ENCODE measurements around the gene KCNK6. TPM values are rescaled to one million over a fixed set of nuclear protein-coding genes. Genes with fewer than 3 reads are reported as not detected.
"Not testable (repeated sequence)": the region's sequence is repeated elsewhere in the genome, so short reads cannot be mapped to it uniquely, and the experiment has no call there.

Gene KCNK6
- polyA plus RNA-seq, 1 donor (not counting 4 experiments of a cell fraction or from before 2014, with no cell fraction given), result 23.9 TPM

DNA sequence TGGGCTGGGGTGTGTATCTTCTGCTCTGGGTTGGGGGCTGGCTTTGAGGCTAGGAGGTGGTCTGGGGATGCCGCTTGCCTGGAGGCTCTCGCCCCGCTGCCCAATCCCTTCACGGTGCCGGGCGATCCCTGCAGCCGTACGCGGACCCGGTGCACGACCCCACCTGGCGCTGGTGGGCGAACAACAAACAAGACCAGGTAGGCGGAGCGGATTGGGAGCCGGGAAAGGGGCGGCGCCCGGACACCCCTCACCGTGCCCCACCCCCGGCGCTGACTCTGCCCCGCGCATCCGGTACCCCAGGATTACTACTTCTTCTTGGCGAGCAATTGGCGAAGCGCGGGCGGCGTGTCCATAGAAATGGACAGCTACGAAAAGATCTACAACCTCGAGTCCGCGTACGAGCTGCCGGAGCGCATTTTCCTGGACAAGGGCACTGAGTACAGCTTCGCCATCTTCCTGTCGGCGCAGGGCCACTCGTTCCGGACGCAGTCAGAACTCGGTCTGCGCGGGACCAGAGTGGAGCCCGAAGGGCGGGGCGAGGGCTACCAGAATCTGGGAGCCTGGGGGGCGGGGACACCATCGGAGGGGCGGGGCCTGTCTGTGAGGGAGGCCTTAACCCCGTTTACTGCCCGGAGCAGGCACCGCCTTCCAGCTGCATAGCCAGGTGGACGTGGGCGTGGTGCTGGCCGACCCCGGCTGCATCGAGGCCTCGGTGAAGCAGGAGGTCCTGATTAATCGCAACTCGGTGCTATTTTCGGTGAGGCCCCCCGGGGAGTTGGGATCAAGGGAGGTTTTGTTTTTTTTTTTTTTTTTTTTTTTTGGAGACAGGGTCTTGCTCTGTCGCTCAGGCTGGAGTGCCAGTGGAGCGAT is 42.7 kb downstream of the KCNK6 start:
- no peaks in the 10 kb centered on the region for H3K9me1 ChIP-seq (ENCODE audit: control insufficient read depth, extremely low read depth, insufficient read depth, low read length)
- H4K20me1 ChIP-seq (ENCODE audit: control insufficient read depth, extremely low read depth, insufficient read depth, low read length), result no peaks in the 10 kb centered on the region
- peak overlapping the region; percentile 33 for H3K9ac ChIP-seq (ENCODE audit: control insufficient read depth, extremely low read depth, insufficient read depth, low read length)
- no peak overlapping the region for H3K27ac ChIP-seq (ENCODE audit: control insufficient read depth, insufficient read depth, low read length)
- no peaks in the 10 kb centered on the region for H3K36me3 ChIP-seq (ENCODE audit: control insufficient read depth in 2 of 2, extremely low read depth in 1 of 2, insufficient read depth in 2 of 2, low read length in 2 of 2)
- FAIRE-seq (no peak), DNase-seq (ENCODE audit: low read depth, low spot score) (peak; percentile 28)
- peaks cover 30% of the 10 kb centered on the region for H3K27me3 ChIP-seq (ENCODE audit: control insufficient read depth, extremely low read depth, insufficient read depth, low read length)
- no peaks in the 10 kb centered on the region for H3K9me3 ChIP-seq (ENCODE audit: control insufficient read depth, low read depth, low read length)
- no peaks in the 10 kb centered on the region for H3K79me2 ChIP-seq (ENCODE audit: control insufficient read depth, insufficient read depth, low read length)
- TF ChIP-seq, protein P1, sequence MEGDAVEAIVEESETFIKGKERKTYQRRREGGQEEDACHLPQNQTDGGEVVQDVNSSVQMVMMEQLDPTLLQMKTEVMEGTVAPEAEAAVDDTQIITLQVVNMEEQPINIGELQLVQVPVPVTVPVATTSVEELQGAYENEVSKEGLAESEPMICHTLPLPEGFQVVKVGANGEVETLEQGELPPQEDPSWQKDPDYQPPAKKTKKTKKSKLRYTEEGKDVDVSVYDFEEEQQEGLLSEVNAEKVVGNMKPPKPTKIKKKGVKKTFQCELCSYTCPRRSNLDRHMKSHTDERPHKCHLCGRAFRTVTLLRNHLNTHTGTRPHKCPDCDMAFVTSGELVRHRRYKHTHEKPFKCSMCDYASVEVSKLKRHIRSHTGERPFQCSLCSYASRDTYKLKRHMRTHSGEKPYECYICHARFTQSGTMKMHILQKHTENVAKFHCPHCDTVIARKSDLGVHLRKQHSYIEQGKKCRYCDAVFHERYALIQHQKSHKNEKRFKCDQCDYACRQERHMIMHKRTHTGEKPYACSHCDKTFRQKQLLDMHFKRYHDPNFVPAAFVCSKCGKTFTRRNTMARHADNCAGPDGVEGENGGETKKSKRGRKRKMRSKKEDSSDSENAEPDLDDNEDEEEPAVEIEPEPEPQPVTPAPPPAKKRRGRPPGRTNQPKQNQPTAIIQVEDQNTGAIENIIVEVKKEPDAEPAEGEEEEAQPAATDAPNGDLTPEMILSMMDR (optimal IDR thresholded peaks at IDR 0.05 in 1 of 3, IDR thresholded peaks at IDR 0.05 in 1 of 3, conservative IDR thresholded peaks at IDR 0.05 in 1 of 3; ENCODE audit: extremely low read depth in 1 of 3, insufficient read depth in 2 of 3, low read length in 3 of 3), result no peak
- TF ChIP-seq EZH2 (IDR thresholded peaks at IDR 0.05; ENCODE audit: low read length), result no peak
- H2AFZ ChIP-seq (ENCODE audit: control insufficient read depth, low read length), result peak overlapping the region; percentile 97
- dilution Hi-C loops (cut with MboI; ENCODE audit: extremely low pct_ligation_motif_present, low sequenced_read_pairs), result no loop called here
- H3K4me3 ChIP-seq (ENCODE audit: control insufficient read depth in 2 of 3, extremely low read depth in 1 of 3, insufficient read depth in 2 of 3, low read depth in 1 of 3, low read length in 3 of 3), result peak overlapping the region; percentile 54 to 73 (median 64)
- peak overlapping the region; percentile 72 for H3K4me2 ChIP-seq (ENCODE audit: control insufficient read depth, extremely low read depth, insufficient read depth, low read depth, low read length)
- peaks cover 6% of the 10 kb centered on the region for H3K4me1 ChIP-seq (ENCODE audit: control insufficient read depth, extremely low read depth, insufficient read depth, low read length)

DNA sequence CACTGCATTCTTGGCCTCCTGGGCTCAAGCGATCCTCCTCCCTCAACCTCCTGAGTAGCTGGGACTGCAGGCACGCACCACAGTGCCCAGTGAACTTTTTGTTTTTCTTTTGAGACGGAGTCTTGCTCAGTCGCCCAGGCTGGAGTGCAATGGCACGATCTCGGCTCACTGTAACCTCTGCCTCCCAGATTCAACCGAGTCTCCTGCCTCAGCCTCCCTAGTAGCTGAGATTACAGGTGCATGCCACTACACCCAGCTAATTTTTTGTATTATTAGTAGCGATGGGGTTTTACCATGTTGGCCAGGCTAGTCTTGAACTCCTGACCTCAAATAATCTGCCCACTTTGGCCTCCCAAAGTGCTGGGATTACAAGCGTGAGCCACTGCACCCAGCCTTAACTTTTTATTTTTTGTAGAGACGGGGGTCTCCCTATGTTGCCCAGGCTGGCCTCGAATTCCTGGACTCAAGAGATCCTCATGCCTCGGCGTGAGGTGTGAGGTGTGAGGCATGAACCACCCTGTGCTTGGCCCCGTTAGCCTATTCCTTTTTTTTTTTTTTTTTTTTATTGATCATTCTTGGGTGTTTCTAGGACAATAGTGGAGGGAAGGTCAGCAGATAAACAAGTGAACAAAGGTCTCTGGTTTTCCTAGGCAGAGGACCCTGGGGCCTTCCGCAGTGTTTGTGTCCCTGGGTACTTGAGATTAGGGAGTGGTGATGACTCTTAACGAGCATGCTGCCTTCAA is 43.5 kb downstream of the KCNK6 start:
- H3K4me1 ChIP-seq (ENCODE audit: control insufficient read depth, extremely low read depth, insufficient read depth, low read length); H2AFZ ChIP-seq (ENCODE audit: control insufficient read depth, low read length); H3K36me3 ChIP-seq (ENCODE audit: control insufficient read depth in 2 of 2, extremely low read depth in 1 of 2, insufficient read depth in 2 of 2, low read length in 2 of 2); dilution Hi-C loops (cut with MboI; ENCODE audit: extremely low pct_ligation_motif_present, low sequenced_read_pairs); H3K9me1 ChIP-seq (ENCODE audit: control insufficient read depth, extremely low read depth, insufficient read depth, low read length); H3K9ac ChIP-seq (ENCODE audit: control insufficient read depth, extremely low read depth, insufficient read depth, low read length); H4K20me1 ChIP-seq (ENCODE audit: control insufficient read depth, extremely low read depth, insufficient read depth, low read length); H3K79me2 ChIP-seq (ENCODE audit: control insufficient read depth, insufficient read depth, low read length); DNase-seq (ENCODE audit: low read depth, low spot score); FAIRE-seq; H3K9me3 ChIP-seq (ENCODE audit: control insufficient read depth, low read depth, low read length); H3K27ac ChIP-seq (ENCODE audit: control insufficient read depth, insufficient read depth, low read length): not testable (repeated sequence)
- peaks cover 29% of the 10 kb centered on the region for H3K27me3 ChIP-seq (ENCODE audit: control insufficient read depth, extremely low read depth, insufficient read depth, low read length)
- H3K4me3 ChIP-seq (ENCODE audit: control insufficient read depth in 2 of 3, extremely low read depth in 1 of 3, insufficient read depth in 2 of 3, low read depth in 1 of 3, low read length in 3 of 3), result peak overlapping the region in 2 of 3 experiments; percentile 54 to 64
- peak overlapping the region; percentile 72 for H3K4me2 ChIP-seq (ENCODE audit: control insufficient read depth, extremely low read depth, insufficient read depth, low read depth, low read length)
